K562 (cell line): ENCODE results near the gene CISD3. TPM values are rescaled to one million over a fixed set of nuclear protein-coding genes. Genes with fewer than 3 reads are reported as not detected.

ENCODE experiments used
- ATAC-seq: fragments of 200-7000 bp; cut with Tn5 transposase; 3 replicates; pipeline ENCODE4 v1.9.1; 2020; ENCODE audit warnings: moderate library complexity
- BruUV-seq: library from RNA; stranded (reverse); fragments of 400-500 nt; replicated peaks from 2 replicates; lab custom pipeline; 2021; lab: Mats Ljungman, UMichigan
- CTCF ChIA-PET: fragments of 300-600 bp; formaldehyde crosslinking; extraction: SDS; loops from one replicate; lab custom pipeline; 2021; ENCODE audit warnings: low intra/inter-chr PET ratio; lab: Yijun Ruan, JAX
- POLR2A ChIA-PET: fragments of 300-600, 350-650 bp; sonication (Branson Sonifier 250); formaldehyde crosslinking; extraction: SDS; loops from one replicate; lab custom pipeline; 2021; ENCODE audit warnings: antibody characterized with exemption, inconsistent platforms; lab: Yijun Ruan, JAX
- DNase-seq, 4 experiments: peaks; one replicate each; pipeline versions ENCODE4 v3.0.0 to v3.0.0-alpha.2; 2011 to 2018; ENCODE audit warnings: low spot score in 3 of 4, mixed read lengths in 3 of 4; ENCODE audit errors: extremely low read depth in 1 of 4
- FAIRE-seq: peaks from 2 replicates; lab custom pipeline; 2011; peaks lifted over from hg19 to GRCh38; lab: Jason Lieb, UNC
- H2AFZ ChIP-seq: 2 replicates; pipeline ENCODE4 v1.6.0; 2011; ENCODE audit warnings: low read depth, low read length, control low read depth, inconsistent platforms
- H3K27ac ChIP-seq: fragments of 200-600 bp; 3 replicates; pipeline ENCODE4 v1.8.0; 2011; ENCODE audit warnings: low read depth, mild to moderate bottlenecking, control low read depth, inconsistent platforms, low read length, moderate library complexity, mixed read lengths; ENCODE audit errors: extremely low read depth
- H3K27me3 ChIP-seq, 2 experiments: fragments of 300-600 bp in 1 of 2; 2 replicates in 1 of 2; 3 replicates in 1 of 2; pipeline versions ENCODE4 v1.6.0 to v1.8.0; 2011; ENCODE audit warnings: inconsistent platforms in 2 of 2, low read length in 2 of 2, mild to moderate bottlenecking in 1 of 2, mixed read lengths in 1 of 2, moderate library complexity in 1 of 2; ENCODE audit not compliant: control insufficient read depth in 2 of 2, insufficient read depth in 2 of 2
- H3K36me3 ChIP-seq: fragments of 300-600 bp; 3 replicates; pipeline ENCODE4 v1.8.0; 2011; ENCODE audit warnings: mild to moderate bottlenecking, low read length, inconsistent platforms; ENCODE audit not compliant: control insufficient read depth, insufficient read depth
- H3K4me1 ChIP-seq, 2 experiments: fragments of 200-600 bp in 1 of 2; replicated peaks in 1 of 2; 2 replicates in 1 of 2; 3 replicates in 1 of 2; pipeline versions ENCODE4 v1.5.1 to v1.8.0; 2011; ENCODE audit warnings: inconsistent platforms in 2 of 2, low read length in 2 of 2, mild to moderate bottlenecking in 1 of 2, mixed read lengths in 1 of 2, moderate library complexity in 1 of 2; ENCODE audit not compliant: control insufficient read depth in 2 of 2, insufficient read depth in 2 of 2
- H3K4me2 ChIP-seq: 2 replicates; pipeline ENCODE4 v1.6.1; 2011; ENCODE audit warnings: low read length, control low read depth, inconsistent platforms, mixed read lengths; ENCODE audit not compliant: insufficient read depth
- H3K4me3 ChIP-seq: fragments of 200-600 bp; sonication (generic), shearing (Covaris generic); 2 replicates; pipeline ENCODE4 v1.5.1; 2016; ENCODE audit warnings: control low read depth, inconsistent platforms
- H3K79me2 ChIP-seq: fragments of 200-600 bp; 3 replicates; pipeline ENCODE4 v1.8.0; 2011; ENCODE audit warnings: low read length, inconsistent platforms; ENCODE audit not compliant: control insufficient read depth, insufficient read depth
- H3K9ac ChIP-seq, 2 experiments: 2 replicates each; pipeline versions ENCODE4 v1.6.0 to v1.6.1; 2011; ENCODE audit warnings: low read depth in 2 of 2, low read length in 2 of 2, control low read depth in 1 of 2, inconsistent platforms in 1 of 2, mild to moderate bottlenecking in 1 of 2, mixed read lengths in 1 of 2; ENCODE audit not compliant: insufficient read depth in 1 of 2
- H3K9me1 ChIP-seq: one replicate; pipeline ENCODE4 v1.6.0; 2011; ENCODE audit warnings: inconsistent platforms, mild to moderate bottlenecking, low read length, moderate library complexity; ENCODE audit not compliant: control insufficient read depth, insufficient read depth
- H3K9me3 ChIP-seq: replicated peaks from 2 replicates; pipeline ENCODE4 v1.5.1; 2011; ENCODE audit warnings: low read depth, low read length, inconsistent platforms; ENCODE audit not compliant: control insufficient read depth, insufficient read depth
- H4K20me1 ChIP-seq: replicated peaks from 2 replicates; pipeline ENCODE4 v1.6.1; 2011; ENCODE audit warnings: low read length, inconsistent platforms, mixed read lengths; ENCODE audit not compliant: control insufficient read depth, insufficient read depth
- CBFA2T3 ChIP-seq: fragments of 450-650 bp; IDR thresholded peaks from 2 replicates; pipeline ENCODE4 v1.6.1; 2017
- CBFB ChIP-seq: sonication (generic); formaldehyde crosslinking; IDR thresholded peaks from 2 replicates; pipeline ENCODE4 v1.4.0; 2020; ENCODE audit warnings: mild to moderate bottlenecking, missing genetic modification reagents
- ILF3 ChIP-seq: fragments of 450-650 bp; IDR thresholded peaks from 2 replicates; pipeline ENCODE4 v1.6.1; 2018; ENCODE audit warnings: antibody characterized with exemption, mild to moderate bottlenecking, moderate library complexity, borderline replicate concordance
- RAD21 ChIP-seq, 2 experiments: fragments of 250-450 bp in 1 of 2; fragments of 450-650 bp in 1 of 2; sonication (Bioruptor Pico) in 1 of 2; formaldehyde crosslinking in 1 of 2; IDR thresholded peaks in 1 of 2; conservative IDR thresholded peaks in 1 of 2; 2 replicates each; pipeline versions ENCODE4 v1.4.0 to v1.8.0; 2020 to 2022; ENCODE audit warnings: mild to moderate bottlenecking in 2 of 2, moderate library complexity in 1 of 2
- SIN3A ChIP-seq, 2 experiments: fragments of 150-350 bp in 1 of 2; IDR thresholded peaks; 2 replicates each; pipeline ENCODE4 v1.6.1; 2011 to 2016; ENCODE audit warnings: borderline replicate concordance in 2 of 2, low read depth in 2 of 2, low read length in 2 of 2, mild to moderate bottlenecking in 2 of 2, moderate library complexity in 2 of 2; ENCODE audit not compliant: control insufficient read depth in 1 of 2
- SMAD2 ChIP-seq: fragments of 150-350 bp; IDR thresholded peaks from 2 replicates; pipeline ENCODE4 v1.6.1; 2014; ENCODE audit warnings: low read depth, mild to moderate bottlenecking, low read length
- TAL1 ChIP-seq: fragments of 450-650 bp; IDR thresholded peaks from 2 replicates; pipeline ENCODE4 v1.6.1; 2016; ENCODE audit warnings: mild to moderate bottlenecking
- WGBS: fragments of 100-300 bp; shearing (Covaris generic); methylation state at CpG from one replicate; pipeline ENCODE4 v1.1.6; 2016; ENCODE audit warnings: low coverage, mixed read lengths; ENCODE audit not compliant: insufficient coverage; ENCODE audit errors: missing lambda C conversion rate; 5-methylcytosine and 5-hydroxymethylcytosine counted together
- in situ Hi-C: fragments of 300-500 bp; cut with MboI; formaldehyde crosslinking; loops from 4 replicates; pipeline ENCODE4 v1.15.0; 2018; ENCODE audit warnings: inconsistent platforms, mixed read lengths
- intact Hi-C: fragments of 100-400 bp; cut with micrococcal nuclease; formaldehyde crosslinking; loops from 2 replicates; pipeline ENCODE4 v1.14.2; 2022
- polyA plus RNA-seq, 8 experiments: library from polyadenylated mRNA; depleted of rRNA in 4 of 8; stranded (reverse) in 5 of 8; unstranded in 3 of 8; fragments of >200 nt; fragmentation: Nextera tagmentation in 2 of 8; fragmentation: Illumina TruSeq in 1 of 8; extraction: Ambion mirVana in 2 of 8; extraction: Trizol in 1 of 8; gene quantifications; 2 replicates each; pipeline versions ENCODE4 v1.2.1 to v1.2.3, GENCODE V29; 2011 to 2014; ENCODE audit warnings: inconsistent platforms in 1 of 8, missing spikeins in 1 of 8
- total RNA-seq, 7 experiments: library from RNA; depleted of rRNA in 6 of 7; stranded (reverse); fragments of >200 nt in 6 of 7; fragmentation: Illumina TruSeq in 2 of 7; extraction: Trizol in 2 of 7; gene quantifications; 2 replicates each; pipeline versions ENCODE4 v1.2.1 to v1.2.3, GENCODE V29; 2011 to 2021; ENCODE audit warnings: low replicate concordance in 1 of 7
- TF ChIP-seq, protein P1 (sequence below): sonication (generic); formaldehyde crosslinking; IDR thresholded peaks from 2 replicates; pipeline ENCODE4 v1.8.0; 2022; ENCODE audit warnings: missing genetic modification reagents, mild to moderate bottlenecking, borderline replicate concordance
- TF ChIP-seq, protein P2 (sequence below), 2 experiments: IDR thresholded peaks in 1 of 2; conservative IDR thresholded peaks in 1 of 2; 2 replicates each; pipeline ENCODE4 v1.6.1; 2016; ENCODE audit warnings: low read depth in 2 of 2, mild to moderate bottlenecking in 1 of 2, missing compliant biosample characterization in 1 of 2, missing genetic modification characterization in 1 of 2, moderate library complexity in 1 of 2
- TF ChIP-seq, protein P3 (sequence below): sonication (generic); formaldehyde crosslinking; IDR thresholded peaks from 2 replicates; pipeline ENCODE4 v1.9.0; 2022; ENCODE audit warnings: mild to moderate bottlenecking, missing genetic modification reagents
- TF ChIP-seq, protein P4 (sequence below): conservative IDR thresholded peaks from 2 replicates; pipeline ENCODE4 v1.6.1; 2011; ENCODE audit warnings: low read depth, mild to moderate bottlenecking, low read length; ENCODE audit not compliant: control insufficient read depth

CISD3 gene
- total and polyA plus RNA-seq, 9 of the 15 experiments (the other 6 are each of a cell fraction or from before 2014, with no cell fraction given), result 5.0 to 60.7 (median 15.7) TPM

DNA sequence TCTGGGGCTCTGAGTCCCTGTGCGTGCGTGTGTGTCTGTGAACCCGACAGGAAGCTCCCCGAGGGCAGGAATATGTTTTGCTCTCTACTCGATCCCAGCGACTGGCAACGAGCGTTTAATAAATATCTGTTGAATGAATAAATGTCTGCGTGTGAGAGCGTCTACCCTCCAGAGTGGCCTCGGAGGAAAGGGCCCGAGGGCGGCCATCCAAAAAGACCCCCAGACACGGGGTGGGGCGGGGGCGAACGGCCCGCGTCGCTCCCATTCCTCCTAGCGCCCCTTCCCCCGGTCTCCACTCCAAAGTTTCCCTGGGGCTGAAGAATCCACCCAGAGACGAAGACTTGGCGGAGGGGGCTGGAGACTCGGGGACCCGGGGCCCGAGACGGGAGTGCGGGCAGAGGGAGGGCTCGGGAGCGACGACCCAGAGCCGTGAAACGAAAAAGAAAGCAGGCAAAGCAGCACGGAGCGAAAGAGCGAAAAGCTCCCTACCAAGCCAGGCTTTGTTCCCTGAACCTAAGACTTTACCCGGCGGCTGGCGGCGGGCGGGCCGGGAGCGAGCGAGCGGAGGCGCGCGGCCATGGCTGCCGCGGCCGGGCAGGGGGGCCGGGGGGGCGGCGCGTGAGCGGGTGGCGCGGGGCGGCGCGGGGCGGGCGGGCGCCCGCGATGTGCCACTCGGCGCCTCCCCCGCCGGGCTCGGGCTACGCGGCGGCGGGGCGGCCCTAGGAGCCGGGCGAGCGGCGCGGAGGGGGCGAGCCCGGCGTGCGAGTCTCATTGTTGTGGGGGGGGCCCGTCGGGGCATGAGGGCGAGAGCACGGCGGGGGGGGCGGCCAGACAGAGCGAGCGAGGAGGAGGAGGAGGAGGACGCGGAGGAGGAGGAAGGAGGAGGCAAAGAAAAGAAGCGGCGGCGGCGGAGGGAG is 25.3 kb upstream of the CISD3 start, which contains the start of gene MLLT6:
MLLT6 (plus strand) TSS at position 668 of the 917 bp plus-strand sequence. CDS start 360 bp downstream, outside the sequence.
- Histone ChIP-seq H3K27me3 (no peaks in the 10 kb centered on the region), H3K9me1 (no peaks in the 10 kb centered on the region), H3K27ac (peak within 1 kb of the TSS; percentile 96), H3K9ac (peak within 1 kb of the TSS; percentile 95 to 99), H3K4me3 (peak within 1 kb of the TSS; percentile 86), H4K20me1 (no peaks in the 10 kb centered on the region), H3K79me2 (peaks cover 53% of the 10 kb centered on the region), H2AFZ (peak within 1 kb of the TSS; percentile 36), H3K36me3 (peaks cover 27% of the 10 kb centered on the region; the same call in 2 of the 3 replicates), H3K4me1 (peaks cover 29 to 79% of the 10 kb centered on the region in 2 experiments), H3K4me2 (peak within 1 kb of the TSS; percentile 83), H3K9me3 (no peaks in the 10 kb centered on the region)
- intact Hi-C loops (loop anchor here (5.0 kb wide), 1 partner anchor 47 kb away; the partner anchor contains the start of gene PSMB3), in situ Hi-C loops (no loop called here)
- DNase-seq (peak; percentile 78 to 83 (median 80)), FAIRE-seq (no peak), ATAC-seq (peak; percentile 31)
- CTCF ChIA-PET, result no interaction called here
- POLR2A ChIA-PET, result interaction anchor here (0.5 to 3.7 kb wide), 12 partner anchors 11 to 144 kb away, joined by 3 to 26 read pairs (median 4); no protein-coding TSS in a partner anchor
- no TSS peak for BruUV-seq
- WGBS, result 1% methylated on average over 28 of the region's 100 CpGs
- TF ChIP-seq, protein P1, sequence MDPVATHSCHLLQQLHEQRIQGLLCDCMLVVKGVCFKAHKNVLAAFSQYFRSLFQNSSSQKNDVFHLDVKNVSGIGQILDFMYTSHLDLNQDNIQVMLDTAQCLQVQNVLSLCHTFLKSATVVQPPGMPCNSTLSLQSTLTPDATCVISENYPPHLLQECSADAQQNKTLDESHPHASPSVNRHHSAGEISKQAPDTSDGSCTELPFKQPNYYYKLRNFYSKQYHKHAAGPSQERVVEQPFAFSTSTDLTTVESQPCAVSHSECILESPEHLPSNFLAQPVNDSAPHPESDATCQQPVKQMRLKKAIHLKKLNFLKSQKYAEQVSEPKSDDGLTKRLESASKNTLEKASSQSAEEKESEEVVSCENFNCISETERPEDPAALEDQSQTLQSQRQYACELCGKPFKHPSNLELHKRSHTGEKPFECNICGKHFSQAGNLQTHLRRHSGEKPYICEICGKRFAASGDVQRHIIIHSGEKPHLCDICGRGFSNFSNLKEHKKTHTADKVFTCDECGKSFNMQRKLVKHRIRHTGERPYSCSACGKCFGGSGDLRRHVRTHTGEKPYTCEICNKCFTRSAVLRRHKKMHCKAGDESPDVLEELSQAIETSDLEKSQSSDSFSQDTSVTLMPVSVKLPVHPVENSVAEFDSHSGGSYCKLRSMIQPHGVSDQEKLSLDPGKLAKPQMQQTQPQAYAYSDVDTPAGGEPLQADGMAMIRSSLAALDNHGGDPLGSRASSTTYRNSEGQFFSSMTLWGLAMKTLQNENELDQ, result no peak
- TF ChIP-seq RAD21 (CRISPR knock-in tag; conservative IDR thresholded peaks at IDR 0.05 in 1 of 2, IDR thresholded peaks at IDR 0.05 in 1 of 2), result no peak
- no peak for TF ChIP-seq TAL1
- TF ChIP-seq, protein P2, sequence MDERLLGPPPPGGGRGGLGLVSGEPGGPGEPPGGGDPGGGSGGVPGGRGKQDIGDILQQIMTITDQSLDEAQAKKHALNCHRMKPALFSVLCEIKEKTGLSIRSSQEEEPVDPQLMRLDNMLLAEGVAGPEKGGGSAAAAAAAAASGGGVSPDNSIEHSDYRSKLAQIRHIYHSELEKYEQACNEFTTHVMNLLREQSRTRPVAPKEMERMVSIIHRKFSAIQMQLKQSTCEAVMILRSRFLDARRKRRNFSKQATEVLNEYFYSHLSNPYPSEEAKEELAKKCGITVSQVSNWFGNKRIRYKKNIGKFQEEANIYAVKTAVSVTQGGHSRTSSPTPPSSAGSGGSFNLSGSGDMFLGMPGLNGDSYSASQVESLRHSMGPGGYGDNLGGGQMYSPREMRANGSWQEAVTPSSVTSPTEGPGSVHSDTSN (CRISPR knock-in tag; IDR thresholded peaks at IDR 0.05; ENCODE audit: low read depth), result no peak
- TF ChIP-seq, protein P2 (tag; conservative IDR thresholded peaks at IDR 0.05; ENCODE audit: low read depth), result no peak
- TF ChIP-seq ILF3, result no peak
- TF ChIP-seq CBFB, result no peak
- TF ChIP-seq, protein P3, sequence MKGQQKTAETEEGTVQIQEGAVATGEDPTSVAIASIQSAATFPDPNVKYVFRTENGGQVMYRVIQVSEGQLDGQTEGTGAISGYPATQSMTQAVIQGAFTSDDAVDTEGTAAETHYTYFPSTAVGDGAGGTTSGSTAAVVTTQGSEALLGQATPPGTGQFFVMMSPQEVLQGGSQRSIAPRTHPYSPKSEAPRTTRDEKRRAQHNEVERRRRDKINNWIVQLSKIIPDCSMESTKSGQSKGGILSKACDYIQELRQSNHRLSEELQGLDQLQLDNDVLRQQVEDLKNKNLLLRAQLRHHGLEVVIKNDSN (CRISPR knock-in tag), result no peak
- TF ChIP-seq SMAD2, result no peak
- TF ChIP-seq SIN3A (IDR thresholded peaks at IDR 0.05; ENCODE audit: borderline replicate concordance in 2 of 2, control insufficient read depth in 1 of 2, low read depth in 2 of 2, low read length in 2 of 2), result peak in 1 of 2 experiments; percentile 32; a peak in 2 of 4 replicates
- no peak for TF ChIP-seq CBFA2T3
- TF ChIP-seq, protein P4, sequence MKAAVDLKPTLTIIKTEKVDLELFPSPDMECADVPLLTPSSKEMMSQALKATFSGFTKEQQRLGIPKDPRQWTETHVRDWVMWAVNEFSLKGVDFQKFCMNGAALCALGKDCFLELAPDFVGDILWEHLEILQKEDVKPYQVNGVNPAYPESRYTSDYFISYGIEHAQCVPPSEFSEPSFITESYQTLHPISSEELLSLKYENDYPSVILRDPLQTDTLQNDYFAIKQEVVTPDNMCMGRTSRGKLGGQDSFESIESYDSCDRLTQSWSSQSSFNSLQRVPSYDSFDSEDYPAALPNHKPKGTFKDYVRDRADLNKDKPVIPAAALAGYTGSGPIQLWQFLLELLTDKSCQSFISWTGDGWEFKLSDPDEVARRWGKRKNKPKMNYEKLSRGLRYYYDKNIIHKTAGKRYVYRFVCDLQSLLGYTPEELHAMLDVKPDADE, result 0 out of 2 replicates have a peak, but pooled peaks have one; percentile 49
